GM18520 (cell line): Measurements from ENCODE around the gene RARRES1.

Experiments used
- ATAC-seq: cut with Tn5 transposase; IDR thresholded peaks from one replicate; pipeline ENCODE4 v1.9.1; 2021; ENCODE audit not compliant: unreplicated experiment

Gene RARRES1

GRCh38 chr3:158765518-158766205 lies 33.4 kb upstream of the RARRES1 start:
- ATAC-seq = no peak

DNA sequence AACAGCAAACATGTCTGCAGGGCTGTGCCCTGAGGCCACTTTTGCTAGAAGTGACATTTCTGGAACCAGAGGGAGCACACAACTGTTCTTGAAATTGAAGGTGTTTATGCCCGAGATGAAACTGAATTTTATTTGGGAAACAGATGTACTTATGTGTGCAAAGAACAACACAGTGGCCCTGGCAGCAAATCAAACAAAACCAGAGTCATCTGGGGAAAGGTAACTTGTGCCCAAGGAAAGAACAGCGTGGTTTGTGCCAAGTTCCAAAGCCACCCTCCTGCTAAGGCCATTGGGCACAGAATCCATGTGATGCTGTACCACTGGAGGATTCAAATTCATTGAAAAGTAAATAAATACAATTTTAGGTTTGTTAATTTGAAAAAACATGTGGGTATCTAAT lies 31.2 kb upstream of the RARRES1 start:
- ATAC-seq = no peak

GRCh38 chr3:158762701-158763100 lies 30.4 kb upstream of the RARRES1 start:
- no peak for ATAC-seq

DNA sequence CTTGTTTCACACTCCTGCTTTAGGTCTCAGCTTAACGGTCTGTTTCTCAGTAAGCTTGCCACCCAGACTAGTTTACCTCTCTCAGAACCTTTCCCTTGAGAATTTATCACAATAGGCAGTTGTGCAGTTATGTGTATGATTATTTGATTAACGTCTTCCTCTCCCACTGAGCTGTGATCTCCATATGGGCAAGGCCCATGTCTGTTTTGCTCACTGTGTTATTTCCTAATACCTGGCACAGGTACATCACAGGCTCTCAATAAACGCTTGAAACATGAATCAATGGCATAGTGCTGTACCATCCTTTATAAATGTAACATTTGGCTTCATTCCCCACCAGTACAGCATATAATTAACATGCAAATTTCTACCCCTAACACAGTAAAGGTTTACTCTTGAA lies 29.1 kb upstream of the RARRES1 start:
- no peak for ATAC-seq

GRCh38 chr3:158755421-158755820 lies 23.2 kb upstream of the RARRES1 start:
- ATAC-seq = no peak

DNA sequence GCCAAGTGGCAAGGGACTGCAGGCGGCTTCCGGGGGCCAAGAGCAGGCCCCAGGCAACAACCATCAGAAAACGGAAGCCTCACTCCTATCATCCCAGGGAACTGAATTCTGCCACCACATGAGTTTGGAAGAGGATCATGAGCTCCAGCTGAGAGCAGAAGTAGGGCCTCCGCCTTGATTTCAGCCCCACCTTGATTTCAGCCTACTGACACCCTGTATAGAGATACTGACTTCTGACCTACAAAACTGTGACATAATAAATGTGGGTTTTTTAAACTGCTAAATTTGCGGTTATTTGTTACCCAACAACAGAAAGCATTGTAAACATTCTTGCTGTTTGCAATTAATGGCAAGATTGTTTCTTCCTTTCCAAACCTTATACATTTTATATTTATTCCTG lies 21.6 kb upstream of the RARRES1 start:
- no peak for ATAC-seq

DNA sequence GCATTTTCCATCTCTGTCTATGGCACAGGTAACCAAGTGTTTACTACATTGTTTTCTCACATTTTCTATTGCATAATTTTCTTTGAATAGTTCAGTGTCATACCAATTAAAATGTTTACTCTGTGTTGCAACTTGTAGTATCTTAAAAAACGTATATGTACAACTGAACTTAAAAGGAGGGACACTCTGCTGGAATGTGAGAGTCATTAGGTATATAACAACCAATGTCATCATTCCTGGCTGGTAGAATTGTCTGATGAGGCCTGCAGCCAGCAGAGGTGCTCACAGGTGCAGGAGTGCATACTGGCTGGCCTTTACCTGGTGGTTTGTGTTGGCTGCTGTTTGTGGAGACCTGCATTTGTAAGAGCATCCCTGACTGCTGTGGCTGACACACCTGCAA lies 19.1 kb upstream of the RARRES1 start:
- ATAC-seq = no peak

GRCh38 chr3:158750016-158750415 lies 17.8 kb upstream of the RARRES1 start:
- ATAC-seq = no peak

DNA sequence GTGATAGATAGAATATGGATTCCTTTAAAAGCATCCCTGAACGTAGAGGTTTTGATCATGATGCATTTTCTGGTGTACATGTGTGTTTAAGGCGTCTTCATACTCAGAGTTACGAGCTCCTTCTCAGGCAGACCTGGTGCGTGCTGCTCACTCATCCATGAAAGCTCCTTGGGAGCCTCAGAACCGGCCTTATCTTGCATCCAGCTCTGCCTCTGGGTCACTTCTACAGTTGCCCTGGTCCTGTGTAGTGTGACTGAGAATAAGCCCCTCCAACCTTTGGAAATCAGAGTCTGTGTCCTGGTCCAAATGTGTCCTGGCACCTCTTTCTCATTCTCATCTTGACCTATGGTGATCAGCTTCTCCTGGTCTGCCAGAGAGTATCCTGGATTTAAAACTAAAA lies 17.3 kb upstream of the RARRES1 start:
- no peak for ATAC-seq

DNA sequence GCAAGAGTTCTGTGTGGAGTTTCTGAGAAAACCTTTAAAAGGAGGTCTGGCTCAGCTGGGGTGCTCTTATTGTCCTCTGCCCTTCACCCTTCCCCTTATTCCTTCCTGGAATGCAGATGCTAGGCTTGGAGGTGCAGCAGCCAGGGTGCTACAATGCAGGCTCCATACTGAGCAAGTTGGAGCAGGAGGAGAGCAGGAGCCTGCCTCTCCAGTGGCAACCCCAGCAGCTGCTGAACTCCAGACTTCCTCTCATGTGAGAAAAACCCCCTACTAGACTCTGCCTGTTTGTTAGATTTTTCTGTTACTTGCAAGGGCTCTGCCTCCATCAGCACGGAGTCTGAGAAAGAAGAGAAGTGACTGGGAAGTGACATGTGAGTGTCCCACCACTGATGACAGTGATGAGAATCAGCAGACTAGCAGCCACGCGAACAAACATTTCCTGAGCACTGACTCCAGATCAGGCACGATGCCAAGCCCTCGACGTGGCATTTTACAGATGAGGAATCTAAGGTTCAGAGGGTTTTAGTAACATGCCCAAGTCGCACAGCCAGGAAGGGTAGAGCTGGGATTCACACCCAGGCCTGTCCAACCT lies 16.1 kb upstream of the RARRES1 start:
- ATAC-seq = no peak

DNA sequence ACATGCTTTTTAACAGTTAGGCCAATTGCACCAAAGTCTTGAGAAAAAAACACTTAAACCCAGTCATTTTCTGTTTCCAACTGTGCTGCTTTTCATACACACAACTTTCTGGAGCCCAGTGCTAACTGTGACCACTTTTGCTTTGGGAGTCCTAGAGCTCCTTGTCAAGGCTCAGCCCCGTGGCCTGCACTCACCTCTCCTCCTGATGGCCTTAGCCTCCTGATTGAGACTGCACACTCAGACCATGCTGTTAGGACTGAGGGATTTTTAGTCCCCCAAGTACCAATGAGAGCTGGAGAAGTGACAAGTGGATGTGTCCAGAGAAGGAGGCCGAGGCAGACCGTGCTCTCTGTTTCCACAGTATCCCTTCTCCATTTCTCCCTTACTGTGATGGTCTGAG lies 15.2 kb upstream of the RARRES1 start:
- no peak for ATAC-seq

GRCh38 chr3:158745551-158745950 lies 13.3 kb upstream of the RARRES1 start:
- ATAC-seq = no peak

GRCh38 chr3:158744567-158745288 lies 12.5 kb upstream of the RARRES1 start:
- ATAC-seq = no peak

- no peak for ATAC-seq
Observed at GRCh38 chr3:158743664-158744566, 11.7 kb upstream of the RARRES1 start.

GRCh38 chr3:158742871-158743663 lies 10.8 kb upstream of the RARRES1 start:
- no peak for ATAC-seq

- no peak for ATAC-seq
Observed at GRCh38 chr3:158739661-158740060, 7.4 kb upstream of the RARRES1 start.

DNA sequence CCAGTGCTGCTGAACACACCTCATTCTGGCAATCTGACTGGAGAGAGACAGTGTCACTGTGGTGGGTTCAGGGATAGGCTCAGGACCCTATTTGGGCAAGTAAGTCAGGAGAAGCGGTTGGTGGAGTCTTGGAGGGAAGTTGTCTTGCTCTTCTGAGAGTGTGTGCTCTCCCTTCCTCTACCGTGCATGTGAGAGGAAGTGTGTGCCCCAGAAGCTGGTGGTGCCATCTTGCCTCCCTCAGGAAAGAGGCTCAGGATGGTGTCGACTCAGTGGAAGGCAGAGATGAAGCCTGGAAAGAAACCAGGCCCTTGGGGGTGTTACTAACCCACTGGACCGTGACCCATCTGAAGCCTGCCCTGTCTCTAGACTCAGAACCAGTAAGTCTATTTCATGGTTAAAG lies 6.8 kb upstream of the RARRES1 start:
- no peak for ATAC-seq

GRCh38 chr3:158738653-158739052 lies 6.4 kb upstream of the RARRES1 start:
- no peak for ATAC-seq

- no peak for ATAC-seq
Observed at GRCh38 chr3:158737976-158738615, 5.8 kb upstream of the RARRES1 start.

DNA sequence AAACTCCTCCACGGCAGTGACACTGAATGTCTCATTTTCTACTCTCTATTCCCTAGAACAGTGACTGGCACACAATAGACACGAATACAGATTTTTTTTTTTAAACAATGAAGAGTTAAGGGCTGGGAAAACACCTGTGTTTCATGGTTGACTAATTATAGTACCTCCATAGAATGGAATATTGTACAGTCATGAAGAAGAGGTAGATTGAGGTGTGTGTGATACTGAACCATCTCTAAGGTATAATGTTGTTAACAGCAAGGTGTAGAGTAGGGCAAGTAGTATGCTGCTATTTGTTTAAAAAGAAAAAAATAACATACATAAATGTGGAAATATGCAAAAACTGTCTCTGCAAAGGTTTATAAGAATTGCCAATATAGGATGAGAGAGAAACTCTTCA lies 5.2 kb upstream of the RARRES1 start:
- no peak for ATAC-seq
